Measurements from ENCODE around the gene CAND2.

CAND2 gene

GRCh38 chr3:12797892-12798558 lies 1.5 kb downstream of the CAND2 start:
- no peak overlapping the region for H3K27ac ChIP-seq
- TF ChIP-seq ZFX (IDR thresholded peaks at IDR 0.05; ENCODE audit: borderline replicate concordance) = no peak
- TF ChIP-seq, protein P1, sequence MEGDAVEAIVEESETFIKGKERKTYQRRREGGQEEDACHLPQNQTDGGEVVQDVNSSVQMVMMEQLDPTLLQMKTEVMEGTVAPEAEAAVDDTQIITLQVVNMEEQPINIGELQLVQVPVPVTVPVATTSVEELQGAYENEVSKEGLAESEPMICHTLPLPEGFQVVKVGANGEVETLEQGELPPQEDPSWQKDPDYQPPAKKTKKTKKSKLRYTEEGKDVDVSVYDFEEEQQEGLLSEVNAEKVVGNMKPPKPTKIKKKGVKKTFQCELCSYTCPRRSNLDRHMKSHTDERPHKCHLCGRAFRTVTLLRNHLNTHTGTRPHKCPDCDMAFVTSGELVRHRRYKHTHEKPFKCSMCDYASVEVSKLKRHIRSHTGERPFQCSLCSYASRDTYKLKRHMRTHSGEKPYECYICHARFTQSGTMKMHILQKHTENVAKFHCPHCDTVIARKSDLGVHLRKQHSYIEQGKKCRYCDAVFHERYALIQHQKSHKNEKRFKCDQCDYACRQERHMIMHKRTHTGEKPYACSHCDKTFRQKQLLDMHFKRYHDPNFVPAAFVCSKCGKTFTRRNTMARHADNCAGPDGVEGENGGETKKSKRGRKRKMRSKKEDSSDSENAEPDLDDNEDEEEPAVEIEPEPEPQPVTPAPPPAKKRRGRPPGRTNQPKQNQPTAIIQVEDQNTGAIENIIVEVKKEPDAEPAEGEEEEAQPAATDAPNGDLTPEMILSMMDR (IDR thresholded peaks at IDR 0.05) = no peak

DNA sequence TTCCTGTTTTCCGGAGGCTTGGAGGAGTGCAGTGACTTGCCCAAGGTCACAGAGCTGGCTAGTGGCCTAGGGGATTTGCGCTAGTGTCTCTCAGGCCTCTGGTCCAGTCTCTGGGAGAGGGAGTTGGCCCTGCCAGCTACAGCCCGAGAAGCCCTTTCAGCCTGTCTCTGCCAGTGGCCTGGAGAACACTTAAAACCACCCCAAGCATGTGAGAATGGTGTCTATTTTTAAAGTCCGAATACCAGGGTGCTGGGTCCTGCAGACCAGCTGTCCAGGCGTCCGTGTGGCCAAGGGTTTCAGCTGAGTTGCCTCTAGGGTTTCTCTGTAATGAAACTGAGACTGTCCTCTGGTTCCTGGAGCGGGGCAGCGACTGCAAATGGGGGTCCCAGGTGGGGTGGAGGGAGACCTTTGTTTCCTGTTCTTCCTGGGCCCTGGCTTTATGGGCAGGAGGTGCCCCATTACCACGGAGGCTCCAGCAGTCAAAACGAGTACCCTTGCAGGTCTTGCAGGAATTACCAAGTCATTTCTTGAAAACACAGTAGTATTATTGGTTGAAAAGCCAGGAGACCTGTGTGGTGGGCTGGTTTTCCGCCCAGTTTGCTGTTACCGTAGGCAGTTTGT lies 2.2 kb downstream of the CAND2 start:
- no peak overlapping the region for H3K27ac ChIP-seq

GRCh38 chr3:12799525-12800440 lies 3.3 kb downstream of the CAND2 start:
- no peak for TF ChIP-seq ZFX (IDR thresholded peaks at IDR 0.05; ENCODE audit: borderline replicate concordance)
- TF ChIP-seq, protein P1 (IDR thresholded peaks at IDR 0.05) = no peak
- H3K27ac ChIP-seq = no peak overlapping the region

More for the DNA sequence above, 2.2 kb downstream of the CAND2 start:
- TF ChIP-seq, protein P1 (IDR thresholded peaks at IDR 0.05) = no peak
- no peak for TF ChIP-seq ZFX (IDR thresholded peaks at IDR 0.05; ENCODE audit: borderline replicate concordance)

GRCh38 chr3:12803371-12803770 lies 6.9 kb downstream of the CAND2 start:
- H3K27ac ChIP-seq = no peak overlapping the region
- TF ChIP-seq ZFX (IDR thresholded peaks at IDR 0.05; ENCODE audit: borderline replicate concordance) = no peak
- TF ChIP-seq, protein P1 (IDR thresholded peaks at IDR 0.05) = no peak

DNA sequence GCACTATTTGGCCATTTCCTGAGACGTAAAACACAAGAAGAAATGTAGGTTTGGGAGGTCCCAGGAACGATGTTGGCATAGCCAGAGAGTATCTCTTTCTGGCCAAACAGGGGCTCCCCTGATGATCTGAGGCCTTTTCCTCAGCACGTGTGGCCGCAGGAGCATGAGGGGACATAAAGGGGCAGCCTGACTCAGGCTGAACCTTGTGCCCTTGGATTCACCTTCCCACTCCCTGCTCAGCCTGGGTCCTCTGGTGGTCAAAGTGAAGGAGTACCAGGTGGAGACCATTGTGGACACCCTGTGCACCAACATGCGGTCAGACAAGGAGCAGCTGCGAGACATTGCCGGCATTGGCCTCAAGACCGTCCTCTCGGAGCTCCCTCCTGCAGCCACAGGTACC lies 10.6 kb downstream of the CAND2 start:
- TF ChIP-seq, protein P1 (IDR thresholded peaks at IDR 0.05) = no peak
- no peak for TF ChIP-seq ZFX (IDR thresholded peaks at IDR 0.05; ENCODE audit: borderline replicate concordance)
- no peak overlapping the region for H3K27ac ChIP-seq

DNA sequence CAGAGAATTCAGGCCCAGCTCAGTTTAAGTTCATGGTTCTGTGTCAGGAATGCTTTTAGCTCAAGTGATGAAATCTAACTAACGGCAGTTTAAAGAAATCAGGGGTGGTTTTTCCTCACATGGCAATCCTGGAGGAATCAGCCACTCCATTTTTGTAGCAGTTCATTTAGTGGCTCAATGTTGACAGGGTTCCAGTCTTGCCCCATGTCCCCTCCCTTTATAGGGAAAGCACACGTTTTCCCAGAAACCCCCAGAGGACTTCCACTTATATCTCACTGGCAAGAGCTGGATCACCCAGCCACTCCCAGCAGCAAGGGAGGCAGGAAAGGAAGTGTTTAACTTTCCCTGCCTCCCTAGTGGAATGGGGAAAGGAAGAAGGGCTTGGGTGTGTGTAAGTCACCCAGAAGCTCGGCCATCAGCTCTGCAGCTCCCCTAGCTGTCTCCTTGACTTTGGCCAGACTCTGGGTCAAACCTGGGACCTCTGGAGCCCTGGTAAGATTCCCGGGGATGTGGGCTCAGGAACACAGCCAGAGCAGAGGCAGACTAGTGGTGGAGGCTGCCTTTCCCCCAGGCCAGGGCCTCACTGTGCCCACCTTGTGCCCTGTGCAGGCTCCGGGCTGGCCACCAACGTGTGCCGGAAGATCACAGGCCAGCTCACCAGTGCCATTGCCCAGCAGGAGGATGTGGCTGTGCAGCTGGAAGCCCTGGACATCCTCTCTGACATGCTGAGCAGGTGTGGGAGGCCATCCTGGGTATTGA lies 11.3 kb downstream of the CAND2 start:
- H3K27ac ChIP-seq = no peak overlapping the region
- no peak for TF ChIP-seq ZFX (IDR thresholded peaks at IDR 0.05; ENCODE audit: borderline replicate concordance)
- TF ChIP-seq, protein P1 (IDR thresholded peaks at IDR 0.05) = no peak
